Right lobe of liver (tissue), 4 donors: ENCODE data around the gene HIC1.

Source experiments
- CTCF ChIP-seq, 4 donors: fragments of 200-600 bp in 3 of 4; fragments of 450-650 bp in 1 of 4; IDR thresholded peaks; one replicate each; pipeline versions ENCODE4 v1.5.1 to v1.8.0; 2016 to 2022; ENCODE audit warnings: antibody characterized with exemption in 4 of 4, mild to moderate bottlenecking in 2 of 4
- POLR2A ChIP-seq: fragments of 450-650 bp; IDR thresholded peaks from one replicate; pipeline ENCODE4 v1.6.1; 2017; ENCODE audit warnings: antibody characterized with exemption, mild to moderate bottlenecking
- donor health status: DM: no; HTN: no; CAD: no.
- donor health status: DM: no; HTN: no; CAD: no.
- donor health status: DM: no; HTN: yes; CAD: no.

DNA sequence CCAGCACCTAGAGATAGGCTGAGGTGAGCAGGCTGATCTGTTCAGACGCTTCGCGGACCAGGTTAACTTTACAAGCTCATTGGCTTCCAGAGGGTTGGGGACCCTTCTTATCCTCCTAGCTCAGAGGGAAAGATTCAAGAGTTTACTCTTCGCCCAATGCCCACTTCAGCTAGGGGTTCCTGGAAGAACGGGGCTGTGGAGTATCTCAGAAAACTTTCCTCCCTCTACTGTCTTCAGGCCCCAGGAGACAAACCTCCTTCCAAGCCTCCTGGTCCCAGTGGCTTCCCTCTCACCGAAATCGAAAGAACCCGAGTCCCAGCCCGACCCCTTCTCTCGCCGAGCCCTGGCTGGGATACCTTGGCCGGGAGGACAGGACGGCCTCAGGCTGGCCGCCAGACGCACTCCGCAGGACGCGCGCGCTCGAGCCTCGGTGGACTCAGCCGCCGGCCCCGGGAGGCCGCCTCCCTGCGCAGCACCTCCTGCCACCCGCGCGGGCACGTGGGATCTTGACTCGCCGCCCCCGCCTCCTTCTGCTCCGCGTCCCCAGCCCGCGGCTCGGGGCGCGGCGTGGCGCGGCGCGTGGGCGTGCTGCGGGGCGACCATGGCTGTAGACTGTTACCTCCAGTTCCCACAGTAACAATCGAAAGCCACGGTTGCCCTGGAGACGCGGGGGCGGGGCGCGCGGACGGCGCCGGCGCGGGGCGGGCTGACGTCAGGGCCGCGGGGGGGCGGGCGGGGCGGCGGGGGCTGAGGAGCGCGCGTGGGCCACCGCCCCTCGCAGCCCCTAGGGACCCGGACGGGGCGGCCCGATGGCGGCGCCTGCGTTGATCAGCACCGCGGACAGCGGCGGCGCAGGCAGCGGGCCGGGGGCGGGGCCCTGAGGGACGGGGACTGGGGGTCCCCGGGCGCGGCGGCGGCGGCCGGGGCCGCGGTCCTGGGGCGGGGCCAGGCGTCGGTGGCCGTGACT, 5.3 kb upstream of the HIC1 start:
- no peak for TF ChIP-seq CTCF (IDR thresholded peaks at IDR 0.05)
- no peak for TF ChIP-seq POLR2A
